ENCODE data around the gene INSL6.

Gene INSL6

DNA sequence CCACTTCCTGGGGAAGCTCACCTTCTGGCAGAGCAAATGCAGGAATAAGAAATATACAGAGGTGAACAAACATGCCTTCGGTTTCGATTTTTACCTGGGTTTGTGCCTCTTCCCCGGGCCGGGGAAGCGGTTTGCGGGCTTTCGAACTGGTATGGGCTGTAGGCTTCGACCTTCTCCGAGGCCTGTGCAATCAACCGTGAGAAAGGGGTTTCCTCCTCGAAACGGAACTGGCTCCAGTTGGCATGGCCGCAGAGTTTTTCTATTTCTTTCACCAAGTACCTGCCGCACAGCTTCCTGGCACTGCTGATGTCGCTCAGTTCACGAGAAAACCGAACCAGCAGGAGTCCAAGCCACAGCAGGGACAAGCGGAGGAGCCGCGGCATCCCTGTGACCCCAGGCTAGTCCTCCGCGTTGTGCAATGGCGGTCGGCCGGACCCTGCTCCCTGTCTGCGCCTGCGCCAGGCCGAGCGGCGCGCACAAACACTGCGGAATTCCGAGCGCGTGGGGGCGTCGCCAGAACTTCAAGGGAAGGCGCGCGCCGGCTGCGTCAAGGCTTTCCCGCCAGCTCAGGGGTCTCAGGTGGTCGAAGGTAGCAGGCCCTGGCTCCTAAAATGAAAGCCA, at the start of gene INSL6:
TSS of gene INSL6 (minus strand) at position 420 of the 621 bp plus-strand sequence. CDS start at position 383, 37 bp downstream.
- no peaks in the 10 kb centered on the region for H4K20me1 ChIP-seq (ENCODE audit: insufficient read depth)
- H3K27me3 ChIP-seq (ENCODE audit: insufficient read depth, low read depth) = no peaks in the 10 kb centered on the region
- H3K4me2 ChIP-seq = no peak within 1 kb of the TSS
- H2AFZ ChIP-seq (ENCODE audit: low read depth) = no peak within 1 kb of the TSS
- no peak within 1 kb of the TSS for H3K9ac ChIP-seq
- no peak for TF ChIP-seq CTCF (conservative IDR thresholded peaks at IDR 0.05; ENCODE audit: low read depth, low read length)
- H3K4me3 ChIP-seq (IDR thresholded peaks at IDR 0.05; ENCODE audit: insufficient read depth, low read depth, low read length) = no peak within 1 kb of the TSS
- H3K4me1 ChIP-seq (ENCODE audit: low read depth, poor library complexity, severe bottlenecking) = no peaks in the 10 kb centered on the region
- no peaks in the 10 kb centered on the region for H3K79me2 ChIP-seq (ENCODE audit: insufficient read depth, low read depth)
- no peak within 1 kb of the TSS for H3K27ac ChIP-seq
- H3K36me3 ChIP-seq (ENCODE audit: insufficient read depth) = no peaks in the 10 kb centered on the region

GRCh38 chr9:5231212-5231611, 45.8 kb upstream of the INSL6 start, which contains the start of gene INSL4:
TSS of gene INSL4 (plus strand) at chr9:5231419. CDS start at chr9:5231524, 105 bp downstream.
- H4K20me1 ChIP-seq (ENCODE audit: insufficient read depth) = no peaks in the 10 kb centered on the region
- no peak within 1 kb of the TSS for H3K27ac ChIP-seq
- no peaks in the 10 kb centered on the region for H3K4me1 ChIP-seq (ENCODE audit: low read depth, poor library complexity, severe bottlenecking)
- TF ChIP-seq CTCF (conservative IDR thresholded peaks at IDR 0.05; ENCODE audit: low read depth, low read length) = no peak
- H3K27me3 ChIP-seq (ENCODE audit: insufficient read depth, low read depth) = no peaks in the 10 kb centered on the region
- no peak within 1 kb of the TSS for H3K9ac ChIP-seq
- no peak within 1 kb of the TSS for H2AFZ ChIP-seq (ENCODE audit: low read depth)
- no peak within 1 kb of the TSS for H3K4me2 ChIP-seq
- no peaks in the 10 kb centered on the region for H3K79me2 ChIP-seq (ENCODE audit: insufficient read depth, low read depth)
- no peaks in the 10 kb centered on the region for H3K36me3 ChIP-seq (ENCODE audit: insufficient read depth)
- H3K4me3 ChIP-seq (IDR thresholded peaks at IDR 0.05; ENCODE audit: insufficient read depth, low read depth, low read length) = no peak within 1 kb of the TSS

DNA sequence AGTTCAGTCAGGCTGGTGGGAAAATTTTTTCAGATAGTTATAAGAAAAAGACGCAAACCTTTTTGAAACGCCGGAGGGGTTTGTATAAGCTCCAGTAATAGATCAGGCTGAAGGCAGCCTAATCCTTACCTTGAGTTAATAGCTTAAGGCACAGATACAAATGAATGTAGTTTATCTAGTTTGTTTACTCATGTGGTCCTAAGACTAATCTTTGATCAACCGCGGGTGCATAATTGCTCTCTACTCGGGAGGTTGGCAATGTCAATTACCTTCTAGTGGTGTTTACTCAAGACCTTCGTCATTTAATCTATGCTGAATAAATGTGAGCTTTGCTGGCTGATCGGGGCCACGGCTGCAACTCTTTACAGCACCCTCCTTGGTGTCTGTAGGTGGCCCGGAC, 45.1 kb upstream of the INSL6 start:
- H3K4me1 ChIP-seq (ENCODE audit: low read depth, poor library complexity, severe bottlenecking) = no peaks in the 10 kb centered on the region
- H3K4me2 ChIP-seq = no peak overlapping the region
- H2AFZ ChIP-seq (ENCODE audit: low read depth) = no peak overlapping the region
- no peaks in the 10 kb centered on the region for H3K36me3 ChIP-seq (ENCODE audit: insufficient read depth)
- no peak overlapping the region for H3K4me3 ChIP-seq (IDR thresholded peaks at IDR 0.05; ENCODE audit: insufficient read depth, low read depth, low read length)
- no peak overlapping the region for H3K9ac ChIP-seq
- no peaks in the 10 kb centered on the region for H4K20me1 ChIP-seq (ENCODE audit: insufficient read depth)
- TF ChIP-seq CTCF (conservative IDR thresholded peaks at IDR 0.05; ENCODE audit: low read depth, low read length) = no peak
- H3K79me2 ChIP-seq (ENCODE audit: insufficient read depth, low read depth) = no peaks in the 10 kb centered on the region
- H3K27me3 ChIP-seq (ENCODE audit: insufficient read depth, low read depth) = no peaks in the 10 kb centered on the region
- no peak overlapping the region for H3K27ac ChIP-seq

GRCh38 chr9:5205071-5205470, 19.6 kb upstream of the INSL6 start:
- TF ChIP-seq CTCF (conservative IDR thresholded peaks at IDR 0.05; ENCODE audit: low read depth, low read length) = no peak
- H2AFZ ChIP-seq (ENCODE audit: low read depth) = no peak overlapping the region
- no peak overlapping the region for H3K27ac ChIP-seq
- H3K79me2 ChIP-seq (ENCODE audit: insufficient read depth, low read depth) = no peaks in the 10 kb centered on the region
- H4K20me1 ChIP-seq (ENCODE audit: insufficient read depth) = no peaks in the 10 kb centered on the region
- no peaks in the 10 kb centered on the region for H3K36me3 ChIP-seq (ENCODE audit: insufficient read depth)
- no peaks in the 10 kb centered on the region for H3K4me1 ChIP-seq (ENCODE audit: low read depth, poor library complexity, severe bottlenecking)
- H3K4me2 ChIP-seq = no peak overlapping the region
- H3K4me3 ChIP-seq (IDR thresholded peaks at IDR 0.05; ENCODE audit: insufficient read depth, low read depth, low read length) = no peak overlapping the region
- no peaks in the 10 kb centered on the region for H3K27me3 ChIP-seq (ENCODE audit: insufficient read depth, low read depth)
- no peak overlapping the region for H3K9ac ChIP-seq
